Measurements from ENCODE around the gene ING4.

ING4 gene

GRCh38 chr12:6606331-6607131, 56.4 kb downstream of the ING4 start:
- DNase-seq (ENCODE audit: low read depth), result no peak

GRCh38 chr12:6605421-6606330, 57.2 kb downstream of the ING4 start:
- DNase-seq (ENCODE audit: low read depth), result no peak

GRCh38 chr12:6604259-6605029, 58.5 kb downstream of the ING4 start:
- no peak for DNase-seq (ENCODE audit: low read depth)

GRCh38 chr12:6603095-6603567, 59.8 kb downstream of the ING4 start:
- DNase-seq (ENCODE audit: low read depth), result no peak

GRCh38 chr12:6602526-6602925, 60.4 kb downstream of the ING4 start:
- no peak for DNase-seq (ENCODE audit: low read depth)
